GM12878 (cell line): ENCODE measurements around the gene SKA3. TPM values are rescaled to one million over a fixed set of nuclear protein-coding genes. Genes with fewer than 3 reads are reported as not detected.

Source experiments
- ATAC-seq: fragments of 200-7000 bp; cut with Tn5 transposase; 3 replicates; pipeline ENCODE4 v1.9.1; 2020; ENCODE audit warnings: mild to moderate bottlenecking, moderate library complexity
- BruUV-seq: library from RNA; stranded (reverse); fragments of 400-500 nt; replicated peaks from 2 replicates; lab custom pipeline; 2021; lab: Mats Ljungman, UMichigan
- CTCF ChIA-PET: fragments of 300-600 bp; sonication (Branson Sonifier 250); formaldehyde crosslinking; extraction: SDS; loops from one replicate; lab custom pipeline; 2021; ENCODE audit warnings: inconsistent platforms; lab: Yijun Ruan, JAX
- POLR2A ChIA-PET: fragments of 350-600 bp; formaldehyde crosslinking; extraction: SDS; loops from one replicate; lab custom pipeline; 2021; ENCODE audit warnings: inconsistent platforms; lab: Charles Lee
- RAD21 ChIA-PET: fragments of 300-600 bp; sonication (Branson Sonifier 250); formaldehyde crosslinking; loops from one replicate; lab custom pipeline; 2023; ENCODE audit warnings: antibody characterized with exemption; ENCODE audit not compliant: unreplicated experiment; lab: Charles Lee
- SMC1A ChIA-PET: fragments of 300-600 bp; sonication (Branson Sonifier 250); formaldehyde crosslinking; loops from one replicate; lab custom pipeline; 2023; ENCODE audit not compliant: unreplicated experiment, uncharacterized antibody; lab: Charles Lee
- DNase-seq: peaks from one replicate; pipeline ENCODE4 v3.0.0-alpha.2; 2011; ENCODE audit warnings: low read depth, low spot score
- FAIRE-seq: peaks from 3 replicates; lab custom pipeline; 2011; peaks lifted over from hg19 to GRCh38; lab: Jason Lieb, UNC
- H2AFZ ChIP-seq: 2 replicates; pipeline ENCODE4 v1.6.0; 2011; ENCODE audit warnings: low read depth, low read length, control low read depth; ENCODE audit not compliant: control insufficient read depth
- H3K27ac ChIP-seq: 2 replicates; pipeline ENCODE4 v1.5.1; 2011; ENCODE audit warnings: control low read depth; ENCODE audit not compliant: control insufficient read depth, insufficient read depth
- H3K27me3 ChIP-seq, 2 experiments: replicated peaks in 1 of 2; 2 replicates each; pipeline versions ENCODE4 v1.6.0 to v1.6.1; 2011; ENCODE audit warnings: low read length in 1 of 2; ENCODE audit not compliant: control insufficient read depth in 2 of 2, insufficient read depth in 2 of 2
- H3K36me3 ChIP-seq, 2 experiments: 2 replicates each; pipeline ENCODE4 v1.5.1; 2011; ENCODE audit warnings: low read length in 1 of 2; ENCODE audit not compliant: control insufficient read depth in 2 of 2, insufficient read depth in 2 of 2
- H3K4me1 ChIP-seq: 2 replicates; pipeline ENCODE4 v1.6.1; 2011; ENCODE audit warnings: mild to moderate bottlenecking, low read length, moderate library complexity, mixed read lengths; ENCODE audit not compliant: control insufficient read depth, insufficient read depth
- H3K4me2 ChIP-seq: 2 replicates; pipeline ENCODE4 v1.6.0; 2011; ENCODE audit warnings: control low read depth; ENCODE audit not compliant: control insufficient read depth, insufficient read depth
- H3K4me3 ChIP-seq: fragments of 200-600 bp; sonication (generic); 2 replicates; pipeline ENCODE4 v1.5.1; 2016
- H3K79me2 ChIP-seq: 2 replicates; pipeline ENCODE4 v1.6.0; 2011; ENCODE audit warnings: low read length; ENCODE audit not compliant: control insufficient read depth, insufficient read depth
- H3K9ac ChIP-seq: 2 replicates; pipeline ENCODE4 v1.8.0; 2011; ENCODE audit warnings: low read length, control low read depth, mixed read lengths; ENCODE audit not compliant: control insufficient read depth, insufficient read depth
- H3K9me3 ChIP-seq: replicated peaks from 3 replicates; pipeline ENCODE4 v1.5.1; 2011; ENCODE audit warnings: mild to moderate bottlenecking, low read length; ENCODE audit not compliant: control insufficient read depth, insufficient read depth
- H4K20me1 ChIP-seq: 2 replicates; pipeline ENCODE4 v1.6.0; 2011; ENCODE audit not compliant: control insufficient read depth, insufficient read depth
- CREB1 ChIP-seq: IDR thresholded peaks from 2 replicates; pipeline ENCODE4 v1.6.1; 2012; ENCODE audit warnings: low read depth, mild to moderate bottlenecking, inconsistent platforms
- CREM ChIP-seq: IDR thresholded peaks from 2 replicates; pipeline ENCODE4 v1.6.1; 2014; ENCODE audit warnings: antibody characterized with exemption, low read depth
- KAT2A ChIP-seq: conservative IDR thresholded peaks from 2 replicates; pipeline ENCODE4 v1.6.1; 2011; ENCODE audit warnings: low read depth, low read length; ENCODE audit not compliant: control insufficient read depth
- MXI1 ChIP-seq: fragments of 150-350 bp; IDR thresholded peaks from 2 replicates; pipeline ENCODE4 v1.6.1; 2011; ENCODE audit warnings: low read depth, mild to moderate bottlenecking, inconsistent platforms, low read length, improper control_type of control experiment
- MYB ChIP-seq: fragments of 150-350 bp; IDR thresholded peaks from 2 replicates; pipeline ENCODE4 v1.6.1; 2014; ENCODE audit warnings: mild to moderate bottlenecking, low read depth, low read length, borderline replicate concordance
- MYC ChIP-seq: IDR thresholded peaks from 2 replicates; pipeline ENCODE4 v1.6.1; 2011; ENCODE audit warnings: mild to moderate bottlenecking, low read length, moderate library complexity, inconsistent platforms; ENCODE audit not compliant: insufficient read depth, insufficient replicate concordance, insufficient read length, severe bottlenecking
- NBN ChIP-seq: fragments of 450-650 bp; IDR thresholded peaks from 2 replicates; pipeline ENCODE4 v1.6.1; 2016
- PAX8 ChIP-seq: fragments of 450-650 bp; IDR thresholded peaks from 2 replicates; pipeline ENCODE4 v1.6.1; 2017; ENCODE audit warnings: mild to moderate bottlenecking, moderate library complexity
- POLR2A ChIP-seq: IDR thresholded peaks from 2 replicates; pipeline ENCODE4 v1.6.1; 2011; ENCODE audit warnings: low read depth, mild to moderate bottlenecking, low read length
- RAD51 ChIP-seq: fragments of 450-650 bp; IDR thresholded peaks from 2 replicates; pipeline ENCODE4 v1.6.1; 2016; ENCODE audit warnings: moderate library complexity, mild to moderate bottlenecking, inconsistent platforms
- RCOR1 ChIP-seq: conservative IDR thresholded peaks from 2 replicates; pipeline ENCODE4 v1.6.1; 2012; ENCODE audit warnings: low read depth, low read length, improper control_type of control experiment
- RUNX3 ChIP-seq: IDR thresholded peaks from 2 replicates; pipeline ENCODE4 v1.6.1; 2012; ENCODE audit warnings: low read length, inconsistent platforms
- TBL1XR1 ChIP-seq: IDR thresholded peaks from 2 replicates; pipeline ENCODE4 v1.6.1; 2012; ENCODE audit warnings: low read depth, low read length, improper control_type of control experiment
- ZNF274 ChIP-seq: IDR thresholded peaks from one replicate; pipeline ENCODE4 v1.8.0; 2011; ENCODE audit not compliant: insufficient read length, insufficient read depth
- WGBS: methylation state at CpG from one replicate; pipeline ENCODE4 v1.1.6; 2016; ENCODE audit warnings: low lambda C conversion rate; ENCODE audit not compliant: insufficient replicate concordance, insufficient coverage; ENCODE audit errors: missing lambda C conversion rate; 5-methylcytosine and 5-hydroxymethylcytosine counted together
- in situ Hi-C: fragments of 300-500 bp; cut with MboI; formaldehyde crosslinking; loops from 9 replicates; pipeline ENCODE4 v1.14.3; 2018; ENCODE audit warnings: mixed read lengths
- intact Hi-C: fragments of 100-400 bp; cut with micrococcal nuclease; formaldehyde crosslinking; loops from one replicate; pipeline ENCODE4 v1.14.2; 2022; ENCODE audit not compliant: unreplicated experiment
- polyA plus RNA-seq, 11 experiments: library from polyadenylated mRNA; depleted of rRNA in 4 of 11; unstranded in 6 of 11; stranded (reverse) in 5 of 11; fragments of >200 nt; fragmentation: Nextera tagmentation in 4 of 11; fragmentation: Illumina TruSeq in 1 of 11; extraction: Ambion mirVana in 4 of 11; extraction: Trizol in 1 of 11; gene quantifications; 1 replicate in 1 of 11; 2 replicates in 10 of 11; pipeline versions ENCODE4 v1.2.1 to v1.2.3, GENCODE V29; 2011 to 2016; ENCODE audit warnings: inconsistent platforms in 2 of 11, missing spikeins in 2 of 11, low read depth in 1 of 11
- total RNA-seq, 4 experiments: library from RNA; depleted of rRNA in 3 of 4; stranded (reverse); fragments of >200 nt in 3 of 4; fragmentation: Illumina TruSeq in 1 of 4; extraction: Trizol in 1 of 4; gene quantifications; 2 replicates each; pipeline versions ENCODE4 v1.2.1 to v1.2.3, GENCODE V29; 2013 to 2021
- TF ChIP-seq, protein P1 (sequence below): fragments of 450-650 bp; IDR thresholded peaks from 2 replicates; pipeline ENCODE4 v1.6.1; 2017; ENCODE audit warnings: mild to moderate bottlenecking, moderate library complexity
- TF ChIP-seq, protein P2 (sequence below): fragments of 450-650 bp; IDR thresholded peaks from 2 replicates; pipeline ENCODE4 v1.6.1; 2014; ENCODE audit warnings: mild to moderate bottlenecking
- TF ChIP-seq, protein P3 (sequence below): fragments of 450-650 bp; formaldehyde crosslinking; IDR thresholded peaks from 2 replicates; pipeline ENCODE4 v1.4.0; 2022; ENCODE audit warnings: mild to moderate bottlenecking, moderate library complexity

The SKA3 gene
- total and polyA plus RNA-seq, 10 of the 15 experiments (the other 5 are each of a cell fraction or from before 2014, with no cell fraction given): 13.5 to 69.7 (median 26.3) TPM

DNA sequence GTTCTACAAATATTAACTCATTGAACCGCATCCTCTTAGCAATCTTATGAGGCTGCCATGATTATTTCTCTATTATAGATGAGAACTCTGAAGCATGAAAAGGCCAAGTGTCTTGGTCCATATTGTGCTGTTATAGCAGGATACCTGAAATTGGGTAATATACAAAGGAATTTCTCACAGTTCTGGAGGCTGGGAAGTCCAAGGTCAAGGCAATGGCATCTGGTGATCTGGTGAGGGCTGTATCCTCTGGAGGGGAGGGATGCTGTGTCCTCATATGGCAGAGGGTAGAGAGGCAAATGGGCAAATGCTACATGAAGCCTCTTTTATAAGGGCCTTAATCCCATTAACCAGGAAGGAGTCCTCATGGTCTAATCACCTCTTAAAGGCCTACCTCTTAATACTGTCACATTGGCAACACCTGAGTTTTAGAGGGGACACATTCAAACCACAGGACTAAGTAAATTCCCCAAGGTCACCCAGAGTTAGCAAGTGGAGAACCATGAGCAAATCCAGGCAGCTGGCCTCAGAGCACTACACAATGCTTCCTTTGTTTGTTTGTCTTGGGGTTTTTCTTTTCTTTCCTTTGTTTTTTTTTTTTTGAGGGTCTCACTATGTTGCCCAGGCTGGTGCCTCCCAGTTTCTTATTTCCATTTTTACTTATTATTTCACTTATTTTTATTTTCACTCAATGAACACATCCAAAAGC, 59.1 kb downstream of the SKA3 start:
- ChIA-PET POLR2A (no interaction called here), CTCF (no interaction called here), RAD21 (no interaction called here), SMC1A (interaction anchor here (1.4 kb wide), 1 partner anchor 9 kb away, joined by 3 read pairs; no protein-coding TSS in a partner anchor)
- DNase-seq (no peak), FAIRE-seq (no peak), ATAC-seq (no peak)
- Histone ChIP-seq H3K36me3 (no peaks in the 10 kb centered on the region), H4K20me1 (no peaks in the 10 kb centered on the region), H3K79me2 (no peaks in the 10 kb centered on the region), H3K4me1 (no peaks in the 10 kb centered on the region), H2AFZ (no peak overlapping the region), H3K9ac (no peak overlapping the region), H3K9me3 (no peaks in the 10 kb centered on the region), H3K27me3 (no peaks in the 10 kb centered on the region), H3K4me3 (no peak overlapping the region), H3K27ac (no peak overlapping the region), H3K4me2 (no peak overlapping the region)
- 100% methylated on average over 1 of the region's 1 CpG for WGBS
- in situ Hi-C loops: loop anchor here (25.0 kb wide), 1 partner anchor 1670 kb away; no protein-coding TSS in a partner anchor
- intact Hi-C loops: loop anchor here (10.0 kb wide), 1 partner anchor 178 kb away; no protein-coding TSS in a partner anchor
- BruUV-seq: no TSS peak
- no peak for TF ChIP-seq MYB
- TF ChIP-seq POLR2A: no peak
- TF ChIP-seq, protein P1, sequence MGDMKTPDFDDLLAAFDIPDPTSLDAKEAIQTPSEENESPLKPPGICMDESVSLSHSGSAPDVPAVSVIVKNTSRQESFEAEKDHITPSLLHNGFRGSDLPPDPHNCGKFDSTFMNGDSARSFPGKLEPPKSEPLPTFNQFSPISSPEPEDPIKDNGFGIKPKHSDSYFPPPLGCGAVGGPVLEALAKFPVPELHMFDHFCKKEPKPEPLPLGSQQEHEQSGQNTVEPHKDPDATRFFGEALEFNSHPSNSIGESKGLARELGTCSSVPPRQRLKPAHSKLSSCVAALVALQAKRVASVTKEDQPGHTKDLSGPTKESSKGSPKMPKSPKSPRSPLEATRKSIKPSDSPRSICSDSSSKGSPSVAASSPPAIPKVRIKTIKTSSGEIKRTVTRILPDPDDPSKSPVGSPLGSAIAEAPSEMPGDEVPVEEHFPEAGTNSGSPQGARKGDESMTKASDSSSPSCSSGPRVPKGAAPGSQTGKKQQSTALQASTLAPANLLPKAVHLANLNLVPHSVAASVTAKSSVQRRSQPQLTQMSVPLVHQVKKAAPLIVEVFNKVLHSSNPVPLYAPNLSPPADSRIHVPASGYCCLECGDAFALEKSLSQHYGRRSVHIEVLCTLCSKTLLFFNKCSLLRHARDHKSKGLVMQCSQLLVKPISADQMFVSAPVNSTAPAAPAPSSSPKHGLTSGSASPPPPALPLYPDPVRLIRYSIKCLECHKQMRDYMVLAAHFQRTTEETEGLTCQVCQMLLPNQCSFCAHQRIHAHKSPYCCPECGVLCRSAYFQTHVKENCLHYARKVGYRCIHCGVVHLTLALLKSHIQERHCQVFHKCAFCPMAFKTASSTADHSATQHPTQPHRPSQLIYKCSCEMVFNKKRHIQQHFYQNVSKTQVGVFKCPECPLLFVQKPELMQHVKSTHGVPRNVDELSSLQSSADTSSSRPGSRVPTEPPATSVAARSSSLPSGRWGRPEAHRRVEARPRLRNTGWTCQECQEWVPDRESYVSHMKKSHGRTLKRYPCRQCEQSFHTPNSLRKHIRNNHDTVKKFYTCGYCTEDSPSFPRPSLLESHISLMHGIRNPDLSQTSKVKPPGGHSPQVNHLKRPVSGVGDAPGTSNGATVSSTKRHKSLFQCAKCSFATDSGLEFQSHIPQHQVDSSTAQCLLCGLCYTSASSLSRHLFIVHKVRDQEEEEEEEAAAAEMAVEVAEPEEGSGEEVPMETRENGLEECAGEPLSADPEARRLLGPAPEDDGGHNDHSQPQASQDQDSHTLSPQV: no peak
- no peak for TF ChIP-seq RCOR1
- no peak for TF ChIP-seq CREM
- TF ChIP-seq MXI1: no peak
- no peak for TF ChIP-seq MYC
- no peak for TF ChIP-seq CREB1
- TF ChIP-seq KAT2A: no peak
- TF ChIP-seq PAX8: no peak
- no peak for TF ChIP-seq RAD51
- TF ChIP-seq NBN: no peak
- TF ChIP-seq, protein P2, sequence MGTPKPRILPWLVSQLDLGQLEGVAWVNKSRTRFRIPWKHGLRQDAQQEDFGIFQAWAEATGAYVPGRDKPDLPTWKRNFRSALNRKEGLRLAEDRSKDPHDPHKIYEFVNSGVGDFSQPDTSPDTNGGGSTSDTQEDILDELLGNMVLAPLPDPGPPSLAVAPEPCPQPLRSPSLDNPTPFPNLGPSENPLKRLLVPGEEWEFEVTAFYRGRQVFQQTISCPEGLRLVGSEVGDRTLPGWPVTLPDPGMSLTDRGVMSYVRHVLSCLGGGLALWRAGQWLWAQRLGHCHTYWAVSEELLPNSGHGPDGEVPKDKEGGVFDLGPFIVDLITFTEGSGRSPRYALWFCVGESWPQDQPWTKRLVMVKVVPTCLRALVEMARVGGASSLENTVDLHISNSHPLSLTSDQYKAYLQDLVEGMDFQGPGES: no peak
- no peak for TF ChIP-seq RUNX3
- TF ChIP-seq ZNF274: no peak
- no peak for TF ChIP-seq TBL1XR1
- TF ChIP-seq, protein P3, sequence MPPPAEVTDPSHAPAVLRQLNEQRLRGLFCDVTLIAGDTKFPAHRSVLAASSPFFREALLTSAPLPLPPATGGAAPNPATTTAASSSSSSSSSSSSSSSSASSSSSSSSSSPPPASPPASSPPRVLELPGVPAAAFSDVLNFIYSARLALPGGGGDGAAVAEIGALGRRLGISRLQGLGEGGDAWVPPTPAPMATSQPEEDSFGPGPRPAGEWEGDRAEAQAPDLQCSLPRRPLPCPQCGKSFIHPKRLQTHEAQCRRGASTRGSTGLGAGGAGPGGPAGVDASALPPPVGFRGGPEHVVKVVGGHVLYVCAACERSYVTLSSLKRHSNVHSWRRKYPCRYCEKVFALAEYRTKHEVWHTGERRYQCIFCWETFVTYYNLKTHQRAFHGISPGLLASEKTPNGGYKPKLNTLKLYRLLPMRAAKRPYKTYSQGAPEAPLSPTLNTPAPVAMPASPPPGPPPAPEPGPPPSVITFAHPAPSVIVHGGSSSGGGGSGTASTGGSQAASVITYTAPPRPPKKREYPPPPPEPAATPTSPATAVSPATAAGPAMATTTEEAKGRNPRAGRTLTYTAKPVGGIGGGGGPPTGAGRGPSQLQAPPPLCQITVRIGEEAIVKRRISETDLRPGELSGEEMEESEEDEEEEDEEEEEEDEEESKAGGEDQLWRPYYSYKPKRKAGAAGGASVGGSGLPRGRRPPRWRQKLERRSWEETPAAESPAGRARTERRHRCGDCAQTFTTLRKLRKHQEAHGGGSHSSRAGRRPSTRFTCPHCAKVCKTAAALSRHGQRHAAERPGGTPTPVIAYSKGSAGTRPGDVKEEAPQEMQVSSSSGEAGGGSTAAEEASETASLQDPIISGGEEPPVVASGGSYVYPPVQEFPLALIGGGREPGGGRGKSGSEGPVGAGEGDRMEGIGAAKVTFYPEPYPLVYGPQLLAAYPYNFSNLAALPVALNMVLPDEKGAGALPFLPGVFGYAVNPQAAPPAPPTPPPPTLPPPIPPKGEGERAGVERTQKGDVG: no peak
